WTC11 (cell line): ENCODE data around the gene SLC35G3. TPM values are rescaled to one million over a fixed set of nuclear protein-coding genes. Genes with fewer than 3 reads are reported as not detected.

ENCODE experiments used
- ATAC-seq: fragments of 200-7000 bp; cut with Tn5 transposase; 2 replicates; pipeline ENCODE4 v1.10.0; 2021; ENCODE audit warnings: mild to moderate bottlenecking, moderate library complexity
- CTCF ChIA-PET: fragments of 300-600 bp; sonication (Branson Sonifier 250); formaldehyde crosslinking; loops from one replicate; lab custom pipeline; 2021; ENCODE audit warnings: antibody characterized with exemption; lab: Charles Lee
- POLR2A ChIA-PET: fragments of 350-600 bp; sonication (Branson Sonifier 250); formaldehyde crosslinking; loops from one replicate; lab custom pipeline; 2021; ENCODE audit warnings: antibody characterized with exemption; lab: Charles Lee
- DNase-seq: peaks from one replicate; pipeline ENCODE4 v3.0.0; 2021; ENCODE audit warnings: low spot score
- H3K27ac Mint-ChIP-seq: 2 replicates; pipeline ENCODE4 v1.8.0; 2021; ENCODE audit warnings: mixed read lengths
- H3K27me3 Mint-ChIP-seq: 2 replicates; pipeline ENCODE4 v1.8.0; 2021; ENCODE audit warnings: low read depth, mild to moderate bottlenecking, moderate library complexity, mixed read lengths
- H3K36me3 Mint-ChIP-seq: 2 replicates; pipeline ENCODE4 v1.8.0; 2021; ENCODE audit warnings: mixed read lengths
- H3K4me1 Mint-ChIP-seq: 2 replicates; pipeline ENCODE4 v1.8.0; 2022; ENCODE audit warnings: mixed read lengths
- H3K4me3 Mint-ChIP-seq: 2 replicates; pipeline ENCODE4 v1.8.0; 2021; ENCODE audit warnings: mild to moderate bottlenecking, moderate library complexity, mixed read lengths
- H3K9me3 Mint-ChIP-seq: 2 replicates; pipeline ENCODE4 v1.8.0; 2021; ENCODE audit warnings: mixed read lengths
- AR ChIP-seq: fragments of 250-450 bp; sonication (Bioruptor Pico); IDR thresholded peaks from 2 replicates; pipeline ENCODE4 v1.9.0; 2021; ENCODE audit warnings: mild to moderate bottlenecking
- ATF3 ChIP-seq: sonication (generic); formaldehyde crosslinking; conservative IDR thresholded peaks from 2 replicates; pipeline ENCODE4 v1.8.1; 2022; ENCODE audit warnings: mild to moderate bottlenecking, missing genetic modification reagents
- ERG ChIP-seq: fragments of 250-450 bp; sonication (Bioruptor Pico); IDR thresholded peaks from 2 replicates; pipeline ENCODE4 v1.8.0; 2021; ENCODE audit warnings: mild to moderate bottlenecking
- HMGA2 ChIP-seq: fragments of 250-450 bp; sonication (Bioruptor Pico); IDR thresholded peaks from 2 replicates; pipeline ENCODE4 v1.4.0; 2021; ENCODE audit warnings: mild to moderate bottlenecking, moderate library complexity
- NFYB ChIP-seq: sonication (generic); formaldehyde crosslinking; conservative IDR thresholded peaks from 2 replicates; pipeline ENCODE4 v1.8.0; 2022; ENCODE audit warnings: low read depth, missing genetic modification reagents
- PRDM15 ChIP-seq: sonication (generic); formaldehyde crosslinking; IDR thresholded peaks from 2 replicates; pipeline ENCODE4 v1.8.0; 2022; ENCODE audit warnings: missing genetic modification reagents
- PREB ChIP-seq: sonication (generic); formaldehyde crosslinking; IDR thresholded peaks from 2 replicates; pipeline ENCODE4 v1.8.1; 2022; ENCODE audit warnings: mild to moderate bottlenecking, missing genetic modification reagents, moderate library complexity, borderline replicate concordance
- PRRX2 ChIP-seq: fragments of 250-450 bp; sonication (Bioruptor Pico); IDR thresholded peaks from 2 replicates; pipeline ENCODE4 v1.8.0; 2021; ENCODE audit warnings: mild to moderate bottlenecking
- USF2 ChIP-seq: sonication (generic); formaldehyde crosslinking; IDR thresholded peaks from 2 replicates; pipeline ENCODE4 v1.8.1; 2023; ENCODE audit warnings: mild to moderate bottlenecking, missing genetic modification reagents, moderate library complexity
- ZBTB21 ChIP-seq: sonication (generic); formaldehyde crosslinking; IDR thresholded peaks from 2 replicates; pipeline ENCODE4 v1.8.1; 2023; ENCODE audit warnings: mild to moderate bottlenecking, missing genetic modification reagents, borderline replicate concordance
- ZBTB43 ChIP-seq: sonication (generic); formaldehyde crosslinking; IDR thresholded peaks from 2 replicates; pipeline ENCODE4 v1.8.1; 2023; ENCODE audit warnings: mild to moderate bottlenecking, missing genetic modification reagents
- ZNF232 ChIP-seq: sonication (generic); formaldehyde crosslinking; IDR thresholded peaks from 2 replicates; pipeline ENCODE4 v1.8.0; 2022; ENCODE audit warnings: mild to moderate bottlenecking, missing genetic modification reagents
- total RNA-seq: library from RNA; stranded (reverse); gene quantifications from 3 replicates; pipeline ENCODE4 v1.2.3, GENCODE V29; 2021

SLC35G3 gene
- total RNA-seq, 1 experiment from 2014 or later: not detected

- no peak for TF ChIP-seq ZBTB43 (CRISPR knock-in tag)
These were observed 29.5 kb downstream of the SLC35G3 start (continued) for GRCh38 chr17:35164716-35165115.

GRCh38 chr17:35163886-35164285 is 30.3 kb downstream of the SLC35G3 start:
- TF ChIP-seq AR (CRISPR knock-in tag): no peak
- no peak for TF ChIP-seq ERG (CRISPR knock-in tag)
- TF ChIP-seq, all 79 proteins: peak for 0
- ChIA-PET CTCF (interaction anchor here (2.1 kb wide), 1 partner anchor 375 kb away, joined by 7 read pairs; no protein-coding TSS in a partner anchor), POLR2A (no interaction called here)
- Mint-ChIP-seq H3K27ac (no peak overlapping the region), H3K4me3 (no peak overlapping the region), H3K27me3 (peaks cover 10% of the 10 kb centered on the region), H3K9me3 (peaks cover 4% of the 10 kb centered on the region; the same call in 1 of the 2 replicates), H3K36me3 (no peaks in the 10 kb centered on the region), H3K4me1 (peaks cover 8% of the 10 kb centered on the region)
- ATAC-seq (no peak), DNase-seq (no peak)

GRCh38 chr17:35162755-35163154 is 31.4 kb downstream of the SLC35G3 start:
- H3K9me3 Mint-ChIP-seq: peaks cover 4% of the 10 kb centered on the region; the same call in 1 of the 2 replicates
- H3K4me3 Mint-ChIP-seq: no peak overlapping the region
- no peak overlapping the region for H3K27ac Mint-ChIP-seq
- peak; percentile 79 for TF ChIP-seq PRDM15 (CRISPR knock-in tag)
- no peak for TF ChIP-seq ZNF232 (CRISPR knock-in tag)
- TF ChIP-seq, all 79 proteins: peak for 1
- H3K27me3 Mint-ChIP-seq: peaks cover 10% of the 10 kb centered on the region
- no peaks in the 10 kb centered on the region for H3K36me3 Mint-ChIP-seq
- DNase-seq (no peak), ATAC-seq (no peak)
- peaks cover 8% of the 10 kb centered on the region for H3K4me1 Mint-ChIP-seq
- POLR2A ChIA-PET: no interaction called here
- CTCF ChIA-PET: interaction anchor here (0.7 to 1.7 kb wide), 3 partner anchors 17 to 377 kb away, joined by 3 to 4 read pairs (median 3); no protein-coding TSS in a partner anchor

- DNase-seq: no peak
- H3K9me3 Mint-ChIP-seq: peaks cover 4% of the 10 kb centered on the region; the same call in 1 of the 2 replicates
- no peaks in the 10 kb centered on the region for H3K36me3 Mint-ChIP-seq
- H3K27me3 Mint-ChIP-seq: peaks cover 10% of the 10 kb centered on the region
- H3K4me1 Mint-ChIP-seq: peaks cover 8% of the 10 kb centered on the region
- POLR2A ChIA-PET: interaction anchor here (0.6 kb wide), 1 partner anchor 20 kb away, joined by 5 read pairs; no protein-coding TSS in a partner anchor
- ATAC-seq: no peak
- CTCF ChIA-PET: no interaction called here
- H3K4me3 Mint-ChIP-seq: no peak overlapping the region
- no peak overlapping the region for H3K27ac Mint-ChIP-seq
- TF ChIP-seq PRRX2 (CRISPR knock-in tag) (no peak), HMGA2 (no peak), ZBTB43 (CRISPR knock-in tag) (no peak), ATF3 (CRISPR knock-in tag) (no peak), PREB (no peak), ZBTB21 (CRISPR knock-in tag) (no peak), NFYB (no peak), USF2 (CRISPR knock-in tag) (no peak)
These were observed 32.9 kb downstream of the SLC35G3 start for GRCh38 chr17:35161281-35161761.
